Activated CD4-positive, CD25-positive, alpha-beta regulatory T cell treated with anti-CD3 and anti-CD28 coated beads, Interleukin-2, amount 50 U/mL, for 16 hours (primary cell): ENCODE results near the gene FAM110D.

Experiments
- DNase-seq: peaks from one replicate; pipeline ENCODE4 v3.0.0-alpha.2; 2020; ENCODE audit warnings: low read depth, low spot score

The FAM110D gene

DNA sequence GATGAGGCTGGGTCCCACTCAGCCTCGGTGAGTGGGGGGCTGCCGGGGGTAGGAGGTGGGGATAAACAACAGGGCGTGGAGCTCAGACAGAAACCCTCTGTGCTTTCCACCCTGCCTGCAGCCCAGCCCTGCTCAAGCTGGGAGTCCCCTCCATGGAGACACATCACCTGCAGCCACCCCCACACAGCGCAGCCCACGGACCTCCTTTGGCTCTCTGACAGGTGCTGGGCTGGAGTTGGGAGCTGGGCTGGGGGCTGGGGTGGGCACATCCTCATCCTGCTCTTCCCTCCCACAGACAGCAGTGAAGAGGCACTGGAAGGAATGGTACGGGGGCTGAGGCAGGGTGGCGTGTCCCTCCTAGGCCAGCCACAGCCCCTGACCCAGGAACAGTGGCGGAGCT lies 29.6 kb downstream of the FAM110D start:
- DNase-seq = no peak

DNA sequence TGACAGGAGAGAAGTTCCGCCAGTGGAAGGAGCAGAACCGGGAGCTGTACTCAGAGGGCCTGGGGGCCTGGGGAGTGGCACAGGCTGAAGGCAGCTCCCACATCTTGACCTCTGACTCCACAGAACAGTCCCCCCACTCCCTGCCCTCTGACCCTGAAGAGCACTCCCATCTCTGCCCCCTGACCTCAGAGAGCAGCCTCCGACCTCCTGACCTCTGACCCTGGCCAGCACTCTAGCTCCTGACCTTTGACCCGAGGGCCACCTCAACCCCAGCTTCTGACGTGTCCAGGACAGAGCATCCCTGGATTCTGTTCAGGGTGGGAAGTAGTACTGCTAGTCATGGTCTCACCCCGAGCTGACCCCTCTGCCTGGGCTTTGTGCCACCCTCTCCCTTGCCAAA lies 30.5 kb downstream of the FAM110D start:
- DNase-seq = no peak

DNA sequence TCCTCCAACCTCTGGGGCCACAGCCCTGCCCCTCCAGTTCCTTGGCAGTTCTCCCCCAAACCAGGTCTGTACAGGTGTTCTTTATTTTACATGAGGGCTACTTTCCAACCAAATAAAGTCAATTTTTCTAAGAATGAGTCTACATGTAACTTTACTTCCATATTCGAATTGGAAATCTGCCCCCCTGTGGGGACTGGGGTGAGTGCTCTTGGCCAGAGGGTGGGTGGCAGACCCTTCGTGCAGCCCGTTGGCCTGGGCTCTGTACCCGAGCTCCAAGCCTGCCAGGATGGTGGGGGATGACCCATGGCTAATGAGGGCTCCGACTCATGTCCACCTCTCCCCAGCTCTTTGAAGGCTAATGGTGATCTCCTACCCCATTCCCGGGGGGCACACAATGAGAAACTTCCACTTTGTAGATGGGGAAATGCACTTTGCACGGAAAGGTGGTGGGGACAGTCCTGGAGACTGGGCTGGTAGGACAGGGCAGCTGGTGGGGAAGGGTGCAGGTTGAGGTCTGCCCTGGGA lies 30.9 kb downstream of the FAM110D start:
- DNase-seq = no peak

DNA sequence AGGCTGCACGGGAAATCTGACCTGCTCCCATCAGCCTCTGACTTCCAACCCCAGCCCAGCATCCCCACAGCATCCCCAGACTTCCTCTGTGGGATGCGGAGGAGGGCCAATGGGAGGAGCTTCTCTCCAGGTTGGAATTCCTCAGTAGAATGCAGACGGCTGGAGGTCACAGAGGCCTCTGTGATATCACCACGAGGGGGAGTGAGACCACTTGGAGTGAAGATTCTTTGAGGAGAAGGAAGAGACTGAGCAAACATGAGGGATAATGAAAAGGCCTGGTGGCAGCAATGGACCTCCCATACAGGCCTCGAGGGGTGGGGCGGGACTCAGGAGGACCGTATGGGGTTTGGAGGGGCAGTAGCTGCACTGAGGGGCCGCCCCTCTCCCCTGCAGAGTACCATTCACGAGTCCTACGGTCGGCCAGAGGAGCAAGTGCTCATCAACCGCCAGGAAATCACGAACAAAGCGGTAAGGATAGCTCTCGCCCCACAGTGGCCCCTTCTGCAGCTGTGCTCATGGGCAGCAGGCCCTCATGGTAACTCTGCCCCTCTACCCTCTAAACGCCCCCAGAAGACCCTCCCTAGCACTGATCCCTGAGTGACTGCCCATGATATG lies 31.6 kb downstream of the FAM110D start, which contains the start of gene CATSPER4:
CATSPER4 (plus strand) TSS at position 230 of the 615 bp plus-strand sequence; CDS start at position 256, 26 bp downstream.
- no peak for DNase-seq

DNA sequence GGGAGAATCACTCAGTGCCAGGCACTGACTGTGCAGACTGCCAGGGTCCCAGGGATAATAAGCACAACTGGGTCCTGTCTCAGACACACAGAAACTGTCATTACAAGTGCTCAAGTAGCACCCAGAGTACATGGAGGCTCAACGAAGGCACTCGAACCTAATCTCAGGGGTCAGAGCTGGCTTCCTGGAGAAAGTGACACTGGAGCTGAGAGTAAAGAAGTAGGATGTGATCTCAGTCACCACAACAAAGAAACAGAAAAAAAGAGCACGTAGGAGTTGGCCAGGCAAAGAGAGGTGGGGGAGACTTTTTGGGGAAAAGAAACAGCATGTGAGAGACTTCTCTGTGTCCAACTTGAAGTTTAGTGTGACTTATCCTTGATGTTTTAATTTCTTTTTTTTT lies 32.9 kb downstream of the FAM110D start:
- no peak for DNase-seq

DNA sequence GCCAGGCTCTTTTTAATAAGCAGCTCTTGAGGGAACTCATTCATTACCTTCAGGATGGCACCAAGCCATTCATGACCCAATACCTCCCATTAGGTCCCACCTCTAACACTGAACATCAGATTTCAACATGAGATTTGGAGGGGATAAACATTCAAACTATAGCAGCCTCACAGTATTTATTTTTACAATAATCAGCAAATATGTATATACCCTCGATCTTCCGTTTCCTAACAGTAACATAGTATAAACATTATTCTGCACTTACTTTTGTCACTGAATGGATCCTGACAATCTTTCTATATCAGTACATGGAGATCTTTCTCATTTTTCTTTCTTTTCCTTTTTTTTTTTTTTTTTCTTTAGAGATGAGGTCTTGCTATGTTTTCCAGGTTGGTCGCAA lies 36.9 kb downstream of the FAM110D start:
- no peak for DNase-seq

DNA sequence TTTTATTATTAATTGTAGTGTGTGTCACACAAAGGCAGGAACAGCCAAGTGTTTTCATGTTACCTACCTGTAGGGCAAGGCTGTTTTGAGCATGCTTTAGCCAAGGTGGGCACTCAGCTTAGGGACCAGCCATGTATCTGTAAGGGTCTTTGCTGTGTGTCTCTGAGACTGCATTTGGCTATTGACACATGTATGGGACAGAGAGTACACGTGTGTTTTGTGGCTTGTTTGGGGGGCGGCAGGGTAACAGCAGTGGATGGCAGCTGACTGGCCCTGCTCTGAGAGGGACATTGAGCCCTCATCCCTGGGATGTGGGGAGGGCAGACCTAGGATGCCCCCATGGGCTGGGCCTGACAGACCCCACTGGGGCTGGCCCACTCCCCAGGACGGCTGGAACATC lies 38.4 kb downstream of the FAM110D start:
- DNase-seq = no peak

DNA sequence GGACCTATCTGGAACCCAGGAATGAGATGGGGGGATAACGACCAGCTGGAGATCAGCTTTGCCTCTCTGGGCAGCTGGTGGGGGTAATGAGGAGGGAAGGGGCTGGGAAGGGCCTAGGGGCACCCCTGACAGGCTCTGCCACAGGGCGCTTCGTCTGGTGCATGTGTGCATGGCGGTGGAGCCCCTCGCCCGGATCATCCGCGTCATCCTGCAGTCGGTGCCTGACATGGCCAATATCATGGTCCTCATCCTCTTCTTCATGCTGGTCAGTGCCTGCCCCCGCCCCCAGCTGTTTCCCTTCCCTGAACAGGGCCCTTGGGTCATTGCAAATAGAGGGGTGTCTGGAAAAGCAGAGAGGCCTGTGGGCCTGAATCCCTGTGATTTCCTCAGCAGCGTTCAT lies 38.9 kb downstream of the FAM110D start:
- no peak for DNase-seq

DNA sequence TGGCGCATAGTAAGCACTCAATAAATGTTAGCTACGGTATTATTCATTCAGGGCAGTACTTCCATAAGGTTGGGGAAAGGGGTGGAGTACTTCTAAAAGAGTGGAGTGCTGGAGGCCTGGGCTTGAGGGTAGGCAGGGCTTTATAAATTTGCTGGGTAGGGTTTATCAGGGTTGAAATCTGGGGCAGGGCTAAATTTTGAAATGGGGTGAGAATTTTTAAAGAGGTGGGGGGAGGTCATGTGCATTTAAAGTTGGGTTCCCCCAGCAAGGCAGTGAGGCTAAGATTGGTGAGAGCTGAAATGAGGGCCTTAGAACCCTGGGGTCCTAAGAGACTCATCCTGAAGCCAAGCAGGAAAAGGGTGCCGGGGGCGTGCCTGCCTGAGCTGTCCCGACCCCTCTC lies 41.5 kb downstream of the FAM110D start:
- DNase-seq = no peak

DNA sequence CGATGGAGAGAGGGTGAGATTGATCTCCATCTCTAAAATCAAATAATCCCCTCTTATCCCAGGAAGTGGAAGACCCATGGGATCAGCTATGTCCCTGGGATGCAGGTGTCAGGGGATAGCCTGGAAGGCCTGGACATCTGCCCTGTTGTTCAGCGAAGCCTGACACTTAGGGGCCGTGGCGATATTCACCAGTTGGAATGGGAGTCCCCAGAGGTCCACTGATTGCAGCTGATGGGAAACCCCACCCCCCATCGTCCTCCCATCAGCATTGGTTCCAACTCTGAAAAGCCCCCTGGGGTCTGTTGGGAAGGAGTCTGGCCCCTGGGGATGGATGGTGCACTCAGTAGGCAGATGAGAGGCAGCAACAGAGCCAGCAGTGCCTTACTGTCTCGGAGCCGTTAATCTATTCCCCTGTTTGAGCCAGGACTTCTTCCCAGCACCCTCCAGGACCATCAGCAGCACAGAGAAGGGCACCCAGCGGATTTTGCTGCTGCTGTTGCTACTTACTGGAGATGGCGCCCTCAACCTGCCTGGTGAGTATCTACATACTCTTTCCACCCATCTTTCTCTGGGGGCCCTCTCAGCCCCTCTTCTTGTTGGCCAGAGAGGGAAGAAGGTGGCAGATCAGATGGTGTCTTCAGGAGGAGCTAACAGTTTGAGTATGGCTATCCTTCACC lies 44.9 kb downstream of the FAM110D start:
- DNase-seq = no peak

DNA sequence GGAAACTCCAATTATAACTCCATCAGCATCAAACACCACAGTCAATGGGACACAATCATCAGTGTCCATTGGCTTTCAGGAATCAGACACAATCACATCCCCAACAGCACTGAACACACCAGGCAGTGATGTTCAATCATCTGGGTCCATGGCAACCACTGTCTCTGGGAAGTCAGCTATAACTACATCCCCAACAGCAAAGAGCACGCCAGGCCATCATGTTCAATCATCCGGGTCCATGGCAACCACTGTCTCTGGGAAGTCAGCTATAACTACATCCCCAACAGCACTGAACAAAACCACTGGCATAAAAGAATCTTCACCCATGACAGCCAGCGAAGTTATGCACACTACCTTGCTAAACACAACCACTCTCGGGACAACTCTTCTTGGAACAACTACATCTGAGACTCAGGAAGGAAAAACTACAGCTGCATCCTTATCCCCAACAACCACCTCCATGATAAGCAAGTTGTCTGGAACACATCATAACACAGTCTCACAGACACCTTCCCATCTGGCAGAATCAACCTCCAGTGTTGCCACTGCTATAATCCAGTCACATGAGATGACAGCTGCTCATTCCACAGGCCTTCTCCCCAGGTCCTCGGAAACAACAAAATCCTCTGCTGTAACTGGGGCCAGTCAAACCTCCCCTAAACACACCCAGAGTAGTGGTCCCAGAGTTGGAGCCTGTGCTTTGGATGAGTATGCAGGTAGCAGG lies 51.4 kb downstream of the FAM110D start:
- DNase-seq = no peak

DNA sequence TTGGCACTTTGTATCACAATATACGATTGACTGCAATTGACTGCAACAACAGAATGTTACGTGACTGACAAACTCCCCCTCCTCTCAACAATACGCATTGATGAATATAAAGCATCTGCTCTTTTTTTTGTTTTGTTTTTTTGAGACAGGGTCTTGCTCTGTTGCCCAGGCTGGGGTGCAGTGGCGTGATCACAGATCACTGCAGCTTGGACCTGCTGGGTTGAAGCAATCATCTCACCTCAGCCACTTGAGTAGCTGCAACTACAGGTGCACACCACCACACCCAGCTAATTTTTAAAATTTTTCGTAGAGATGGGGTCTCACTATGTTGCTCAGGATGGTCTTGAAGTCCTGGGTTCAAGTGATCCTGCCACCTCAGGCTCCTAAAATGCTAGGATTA lies 53.8 kb downstream of the FAM110D start:
- DNase-seq = no peak

DNA sequence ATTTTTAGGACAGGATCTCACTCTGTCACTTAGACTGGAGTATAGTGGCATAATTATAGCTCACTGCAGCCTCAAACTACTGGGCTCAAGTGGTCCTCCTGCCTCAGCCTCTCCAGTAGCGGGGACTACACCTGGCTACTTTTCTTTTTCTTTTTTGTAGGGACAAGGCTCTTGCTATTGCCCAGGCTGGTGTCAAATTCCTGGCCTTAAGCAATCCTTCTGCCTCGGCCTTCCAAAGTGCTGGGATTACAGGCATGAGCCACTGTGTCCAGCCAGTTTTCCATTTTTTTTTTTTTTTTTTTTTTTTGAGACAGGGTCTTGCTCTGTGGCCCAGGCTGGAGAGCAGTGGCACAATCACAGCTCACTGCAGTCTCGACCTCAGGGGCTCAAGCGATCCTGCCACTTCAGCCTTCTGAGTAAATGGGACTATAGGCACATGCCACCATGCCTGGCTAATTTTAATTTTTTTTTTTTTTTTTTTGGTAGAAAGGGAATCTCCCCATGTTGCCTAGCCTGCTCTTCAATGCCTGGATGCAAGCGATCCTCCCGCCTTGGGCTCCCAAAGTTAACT lies 54.5 kb downstream of the FAM110D start:
- no peak for DNase-seq
